ENCODE measurements around the gene PER3.

Gene PER3

DNA sequence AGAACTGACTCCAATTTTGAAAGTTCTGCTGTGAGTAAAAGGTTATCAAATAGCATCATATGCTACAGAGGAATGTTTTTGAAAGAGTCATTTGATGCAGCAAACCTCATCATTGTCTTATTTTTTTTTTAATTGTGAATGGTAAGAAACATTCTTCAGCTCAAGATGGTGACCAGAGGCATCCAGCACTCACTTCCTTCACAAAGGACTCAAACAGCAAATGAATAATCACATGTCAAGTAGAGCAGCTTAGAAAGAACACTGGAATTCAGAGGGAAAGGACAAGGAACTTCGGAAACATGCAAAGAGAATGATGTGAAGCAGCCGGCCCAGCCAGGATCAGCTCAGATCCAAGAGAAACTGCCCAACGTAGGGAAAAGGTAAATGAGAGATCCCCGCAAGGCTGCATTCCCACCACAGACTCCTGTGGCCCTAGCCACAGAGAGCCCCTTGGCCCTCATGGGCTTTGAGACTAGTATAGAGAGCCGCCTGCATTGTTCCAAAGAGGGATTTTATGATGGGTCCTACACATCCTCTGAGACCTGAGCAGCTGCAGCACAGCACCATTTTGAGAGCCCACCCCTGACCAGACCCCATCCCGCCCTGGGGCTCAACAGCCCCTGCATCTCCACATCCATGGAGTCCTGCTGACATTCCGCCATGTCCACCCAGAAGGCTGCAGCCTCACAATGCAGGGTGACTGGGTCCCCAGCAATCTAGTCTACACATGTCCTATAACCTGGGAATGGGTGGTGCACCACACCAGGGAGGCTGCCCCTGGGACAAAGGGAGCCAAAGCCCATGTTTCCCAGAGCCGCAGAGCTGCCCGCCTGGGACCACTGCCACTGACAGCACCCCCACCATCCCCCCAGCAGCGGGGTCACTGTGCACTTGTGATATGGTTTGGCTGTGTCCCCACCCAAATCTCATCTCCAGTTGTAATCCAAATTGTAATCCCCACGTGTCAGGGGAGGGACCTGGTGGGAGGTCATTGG lies 90.0 kb downstream of the PER3 start:
- DNase-seq (ENCODE audit: low read depth) = no peak

DNA sequence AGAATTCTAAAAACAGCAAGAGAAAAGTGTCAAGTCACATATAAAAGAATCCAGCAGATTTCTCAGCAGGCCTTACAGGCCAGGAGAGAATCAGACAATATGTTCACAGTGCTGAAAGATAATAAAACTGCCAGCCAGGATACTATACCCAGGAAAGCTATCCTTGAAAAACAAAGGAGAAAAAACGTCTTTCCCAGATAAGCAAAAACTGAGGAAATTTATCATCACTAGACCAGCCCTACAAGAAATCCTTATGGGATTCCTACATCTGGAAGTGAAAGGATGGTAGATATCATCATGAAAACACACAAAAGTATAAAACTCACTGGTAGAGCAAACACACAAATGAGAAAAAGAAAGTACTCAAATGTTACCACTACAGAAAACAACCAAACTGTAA lies 93.9 kb downstream of the PER3 start:
- no peak for DNase-seq (ENCODE audit: low read depth)

DNA sequence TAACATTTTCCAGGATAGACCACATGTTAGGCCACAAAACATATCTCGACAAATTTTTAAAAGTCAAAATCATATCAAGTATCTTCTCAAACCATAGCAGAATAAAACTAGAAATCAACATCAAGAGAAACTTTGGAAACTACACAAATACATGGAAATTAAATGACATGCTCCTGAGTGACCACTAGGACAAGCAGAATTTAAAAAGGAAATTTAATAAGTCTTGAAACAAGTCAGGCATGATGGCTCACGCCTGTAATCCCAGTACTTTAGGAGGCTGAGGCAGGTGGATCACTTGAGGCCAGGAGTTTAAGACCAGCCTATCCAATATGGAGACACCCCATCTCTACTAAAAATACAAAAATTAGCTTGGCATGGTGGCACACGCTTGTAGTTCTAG lies 95.1 kb downstream of the PER3 start:
- no peak for DNase-seq (ENCODE audit: low read depth)

DNA sequence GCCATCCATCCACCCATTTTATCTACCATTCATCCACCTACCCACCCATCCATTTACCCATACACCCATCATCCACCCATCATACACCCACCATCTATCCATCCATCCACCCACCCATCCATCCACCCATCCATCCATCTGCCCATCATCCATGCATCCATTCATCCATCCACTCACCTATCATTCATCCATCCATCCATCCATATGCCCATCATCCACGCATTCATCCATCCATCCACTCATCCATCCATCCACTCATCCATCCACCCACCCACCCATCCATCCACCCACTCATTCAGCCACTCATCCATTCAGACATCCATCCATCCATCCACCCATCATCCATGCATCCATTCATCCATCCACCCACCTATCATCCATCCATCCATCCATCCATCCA lies 100.7 kb downstream of the PER3 start:
- no peak for DNase-seq (ENCODE audit: low read depth)

DNA sequence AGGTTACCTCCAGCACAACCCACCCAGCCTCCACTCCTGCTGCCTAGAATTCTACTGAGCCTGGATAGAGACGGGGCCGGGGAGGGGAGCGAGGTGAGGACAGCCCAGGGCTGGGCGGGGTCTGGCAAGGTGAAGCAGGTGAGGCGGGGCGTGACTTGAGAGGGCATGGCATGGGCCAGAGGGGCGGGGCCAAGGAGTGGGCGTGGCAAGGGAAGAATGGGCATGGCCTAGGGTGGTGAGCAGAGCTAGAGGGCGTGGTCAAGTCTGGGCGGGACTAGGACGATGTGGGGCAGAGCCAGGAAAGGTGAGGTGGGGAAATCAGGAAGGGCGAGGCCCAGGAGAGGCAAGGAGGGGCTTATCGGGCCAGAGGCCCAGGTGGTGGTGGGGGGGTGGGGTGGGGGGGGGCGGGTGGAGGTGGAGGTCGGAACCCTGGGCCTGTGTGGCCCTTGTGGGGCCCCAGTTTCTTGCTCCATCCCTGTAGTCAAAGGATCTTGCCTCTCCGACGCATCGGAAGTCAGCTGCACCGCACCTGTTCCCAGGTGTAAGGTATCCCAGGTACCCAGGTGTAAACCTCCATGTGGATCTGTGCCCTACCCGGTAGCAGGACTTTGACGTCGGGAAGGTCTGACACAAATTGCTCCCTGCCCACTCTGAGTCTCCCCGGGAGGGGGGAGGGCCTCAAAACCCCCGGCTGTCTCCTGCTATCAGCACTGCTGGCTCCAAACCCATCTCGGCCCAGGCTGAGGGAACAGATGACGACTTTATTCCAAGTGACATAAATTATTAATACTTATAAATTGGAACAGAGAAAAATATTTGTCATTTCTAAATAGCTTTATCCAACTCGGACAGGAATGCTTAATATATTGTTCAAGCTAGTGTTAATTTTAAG lies 101.7 kb downstream of the PER3 start:
- DNase-seq (ENCODE audit: low read depth) = no peak

DNA sequence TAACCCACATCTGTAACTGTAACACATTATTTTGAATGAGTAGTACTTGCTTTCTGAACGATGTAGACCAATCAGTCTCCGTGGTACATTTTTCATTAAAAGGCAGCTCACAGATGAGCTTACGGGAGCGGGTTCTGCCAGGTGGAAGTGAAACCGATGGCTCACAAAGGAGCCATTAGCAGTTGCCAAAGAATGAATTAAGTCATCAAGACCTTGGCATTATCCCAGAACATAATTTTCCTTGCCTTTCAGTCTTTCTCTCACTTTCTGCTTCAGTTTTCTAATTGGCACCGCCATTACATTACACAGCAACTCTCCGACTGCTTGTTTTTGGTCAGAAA lies 102.3 kb downstream of the PER3 start:
- no peak for DNase-seq (ENCODE audit: low read depth)

DNA sequence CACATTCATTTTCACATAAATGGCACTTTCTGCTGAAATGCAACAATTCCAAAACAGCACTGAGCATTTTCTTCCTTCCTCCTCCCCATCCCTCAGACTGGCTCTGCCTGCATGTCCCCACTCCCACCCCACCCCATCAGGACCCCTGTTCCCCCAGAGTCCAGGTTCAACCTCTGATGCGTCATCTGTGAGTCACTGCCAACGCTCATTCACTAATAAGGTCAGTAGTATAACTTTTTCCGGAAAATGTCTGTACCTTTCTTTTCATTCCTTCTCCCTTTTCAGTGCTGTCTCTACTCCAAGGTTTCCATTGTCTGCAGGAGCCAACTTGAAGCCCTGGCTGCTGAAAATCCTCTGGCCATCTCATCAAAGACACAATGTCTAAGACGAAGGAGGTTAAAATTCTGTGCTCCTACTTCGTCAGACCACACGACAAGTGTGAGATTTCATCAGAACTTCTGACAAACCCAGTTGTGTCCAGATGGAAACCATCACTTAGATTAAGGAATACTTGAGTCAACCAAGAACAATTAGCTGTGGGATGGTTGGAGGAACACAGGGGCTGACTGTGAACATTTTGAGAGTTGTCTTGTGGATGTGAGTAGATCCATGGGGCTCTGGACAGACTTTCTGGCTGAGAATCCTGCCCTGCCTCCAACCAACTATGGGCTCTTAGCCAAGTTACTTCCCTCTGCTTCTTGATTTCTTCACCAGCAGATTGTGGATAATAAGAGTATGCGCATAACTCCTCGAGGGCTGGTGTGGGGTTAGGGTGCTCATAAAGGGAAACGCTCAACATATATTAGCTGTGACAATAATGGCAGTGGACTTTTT lies 104.4 kb downstream of the PER3 start:
- DNase-seq (ENCODE audit: low read depth) = no peak

DNA sequence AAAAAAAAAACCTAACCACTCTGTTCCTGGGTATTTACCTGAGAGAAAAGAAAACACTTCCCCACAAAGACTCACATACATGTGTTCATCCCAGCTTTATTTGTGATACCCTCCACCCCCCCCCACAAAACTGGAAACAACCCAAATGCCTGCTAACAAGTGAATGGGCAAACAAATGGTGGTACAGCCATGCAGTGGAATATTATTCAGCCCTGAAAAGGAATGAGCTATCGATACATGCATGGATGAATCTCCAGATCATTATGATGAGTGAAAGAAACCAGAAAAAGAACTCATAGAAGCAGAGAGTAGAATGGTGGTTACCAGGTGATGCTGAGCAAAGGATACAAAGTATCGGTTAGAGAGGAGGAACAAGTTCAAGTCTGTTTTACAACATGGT lies 106.8 kb downstream of the PER3 start:
- DNase-seq (ENCODE audit: low read depth) = no peak

DNA sequence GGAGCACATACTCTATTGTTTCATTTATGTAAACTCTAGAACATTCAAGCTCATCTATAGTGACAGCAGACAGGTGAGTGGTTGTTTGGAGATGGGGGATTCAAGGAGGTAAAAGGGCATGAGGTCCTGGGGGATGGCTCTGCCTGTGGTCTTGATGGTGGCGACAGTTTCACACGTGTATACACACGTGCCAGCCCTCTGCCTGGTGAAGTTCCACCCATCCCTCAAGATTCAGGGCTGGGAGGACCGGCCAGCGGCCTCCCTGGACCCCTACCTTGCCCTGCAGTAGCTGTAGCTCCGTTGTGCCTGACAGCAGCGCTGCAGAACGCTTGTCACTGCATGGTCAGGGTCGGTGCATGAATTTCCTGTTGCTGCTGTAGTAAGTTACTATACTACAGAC lies 107.7 kb downstream of the PER3 start:
- DNase-seq (ENCODE audit: low read depth) = no peak

DNA sequence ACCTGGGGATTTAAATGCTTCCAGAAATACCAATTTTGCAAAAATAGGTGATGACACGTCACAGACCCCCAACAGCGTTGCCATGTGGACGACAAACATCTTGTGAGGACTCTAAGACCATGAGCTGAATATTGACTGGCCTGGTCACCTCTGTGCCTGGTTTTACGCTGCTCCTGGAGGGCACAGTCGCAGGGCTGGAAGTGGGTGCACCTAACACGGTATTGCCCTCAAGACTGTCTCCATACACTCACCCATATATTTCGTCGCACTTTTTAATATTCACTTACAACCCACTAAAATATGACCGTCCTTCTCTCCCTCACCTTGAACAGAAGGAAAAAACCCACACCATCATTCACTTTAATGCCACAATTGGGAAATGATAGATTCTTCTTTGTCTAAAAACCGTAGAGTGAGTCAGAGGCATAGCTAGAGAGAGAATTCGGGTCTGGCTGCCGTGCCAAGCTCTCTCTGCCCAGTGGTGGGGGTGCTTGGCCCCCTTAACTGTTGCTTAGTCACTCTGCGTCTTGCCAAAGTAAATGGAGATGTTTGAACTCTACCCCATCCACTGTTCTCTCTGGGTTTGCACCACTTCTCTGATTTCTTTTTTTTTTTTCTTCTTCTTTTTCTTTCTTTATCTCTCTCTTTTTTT lies 109.6 kb downstream of the PER3 start:
- no peak for DNase-seq (ENCODE audit: low read depth)
